Chondrocyte (in vitro differentiated cells): ENCODE results near the gene WDFY3. TPM values are rescaled to one million over a fixed set of nuclear protein-coding genes. Genes with fewer than 3 reads are reported as not detected.

ENCODE experiments used
- DNase-seq: peaks from one replicate; pipeline ENCODE4 v3.0.0; 2021; ENCODE audit warnings: mixed read lengths, low spot score
- H3K27ac Mint-ChIP-seq: one replicate; pipeline ENCODE4 v1.8.0; 2021; ENCODE audit warnings: mild to moderate bottlenecking, moderate library complexity, mixed read lengths; ENCODE audit not compliant: unreplicated experiment
- H3K27me3 Mint-ChIP-seq: 2 replicates; pipeline ENCODE4 v1.8.0; 2021; ENCODE audit warnings: low read depth, mixed read lengths
- H3K36me3 Mint-ChIP-seq: 2 replicates; pipeline ENCODE4 v1.8.0; 2021; ENCODE audit warnings: low read depth, mixed read lengths
- H3K4me1 Mint-ChIP-seq: 2 replicates; pipeline ENCODE4 v1.8.0; 2021; ENCODE audit warnings: low read depth, mild to moderate bottlenecking, mixed read lengths
- H3K4me3 Mint-ChIP-seq: one replicate; pipeline ENCODE4 v1.8.0; 2021; ENCODE audit warnings: mild to moderate bottlenecking, moderate library complexity, mixed read lengths; ENCODE audit not compliant: unreplicated experiment
- H3K9me3 Mint-ChIP-seq: 2 replicates; pipeline ENCODE4 v1.8.0; 2021; ENCODE audit warnings: low read depth, mixed read lengths
- CTCF ChIP-seq: fragments of 200-600 bp; sonication (generic); IDR thresholded peaks from 2 replicates; pipeline ENCODE4 v1.5.0; 2021; ENCODE audit warnings: antibody characterized with exemption, mild to moderate bottlenecking, moderate library complexity
- total RNA-seq: library from RNA; stranded (reverse); gene quantifications from 3 replicates; pipeline ENCODE4 v1.2.1, GENCODE V29; 2021

The WDFY3 gene
- total RNA-seq, 1 donor from 2014 or later: 61.9 TPM

- peaks cover 8% of the 10 kb centered on the region for H3K4me1 Mint-ChIP-seq
- DNase-seq: no peak
- H3K27me3 Mint-ChIP-seq: no peaks in the 10 kb centered on the region
- no peak overlapping the region for H3K27ac Mint-ChIP-seq
- TF ChIP-seq CTCF: no peak
- H3K4me3 Mint-ChIP-seq: no peak overlapping the region
- H3K36me3 Mint-ChIP-seq: peaks cover 30% of the 10 kb centered on the region
- no peaks in the 10 kb centered on the region for H3K9me3 Mint-ChIP-seq
Observed at GRCh38 chr4:84722720-84723119, 243.8 kb downstream of the WDFY3 start.

GRCh38 chr4:84719115-84719514 lies 247.4 kb downstream of the WDFY3 start:
- no peak overlapping the region for H3K4me3 Mint-ChIP-seq
- H3K9me3 Mint-ChIP-seq: no peaks in the 10 kb centered on the region
- no peak overlapping the region for H3K27ac Mint-ChIP-seq
- H3K36me3 Mint-ChIP-seq: peaks cover 33% of the 10 kb centered on the region
- TF ChIP-seq CTCF: no peak
- no peaks in the 10 kb centered on the region for H3K27me3 Mint-ChIP-seq
- DNase-seq: no peak
- peaks cover 3% of the 10 kb centered on the region for H3K4me1 Mint-ChIP-seq

- H3K27me3 Mint-ChIP-seq: no peaks in the 10 kb centered on the region
- no peak for DNase-seq
- peaks cover 33% of the 10 kb centered on the region for H3K36me3 Mint-ChIP-seq
- H3K4me3 Mint-ChIP-seq: no peak overlapping the region
- no peak overlapping the region for H3K27ac Mint-ChIP-seq
- H3K9me3 Mint-ChIP-seq: no peaks in the 10 kb centered on the region
- H3K4me1 Mint-ChIP-seq: peaks cover 3% of the 10 kb centered on the region
- TF ChIP-seq CTCF: no peak
Observed at GRCh38 chr4:84718699-84719098, 247.8 kb downstream of the WDFY3 start.

GRCh38 chr4:84710548-84710947 lies 255.9 kb downstream of the WDFY3 start:
- TF ChIP-seq CTCF: no peak
- Mint-ChIP-seq H3K36me3 (peaks cover 33% of the 10 kb centered on the region), H3K9me3 (no peaks in the 10 kb centered on the region), H3K27me3 (no peaks in the 10 kb centered on the region), H3K4me1 (no peaks in the 10 kb centered on the region), H3K27ac (no peak overlapping the region), H3K4me3 (no peak overlapping the region)
- no peak for DNase-seq

- H3K4me3 Mint-ChIP-seq: no peak overlapping the region
- no peak for DNase-seq
- no peak for TF ChIP-seq CTCF
- H3K27me3 Mint-ChIP-seq: no peaks in the 10 kb centered on the region
- H3K36me3 Mint-ChIP-seq: peaks cover 35% of the 10 kb centered on the region
- no peak overlapping the region for H3K27ac Mint-ChIP-seq
- H3K9me3 Mint-ChIP-seq: no peaks in the 10 kb centered on the region
- no peaks in the 10 kb centered on the region for H3K4me1 Mint-ChIP-seq
Observed at GRCh38 chr4:84708406-84709135, 257.9 kb downstream of the WDFY3 start.
